ENCODE measurements around the gene TM4SF4.

DNA sequence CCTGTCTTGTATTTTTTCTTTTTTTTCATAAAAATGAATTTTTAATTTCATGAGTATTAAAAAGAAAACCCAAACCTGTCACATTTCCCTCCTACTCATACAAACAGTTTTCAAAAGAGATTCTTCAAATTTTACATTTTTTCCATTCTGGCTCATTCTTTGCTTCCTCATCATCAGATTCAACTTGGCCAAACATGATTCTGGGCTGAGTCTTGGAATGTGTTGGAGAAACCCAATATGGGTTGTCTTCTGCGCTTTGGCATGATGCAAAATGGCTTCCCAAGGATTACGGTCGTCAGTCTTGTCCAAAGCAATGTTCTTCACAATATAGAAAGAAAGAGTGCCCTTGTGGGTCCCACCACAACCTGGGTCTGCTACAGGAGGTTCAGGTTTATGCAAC is 12.4 kb upstream of the TM4SF4 start:
- TF ChIP-seq, protein P1, sequence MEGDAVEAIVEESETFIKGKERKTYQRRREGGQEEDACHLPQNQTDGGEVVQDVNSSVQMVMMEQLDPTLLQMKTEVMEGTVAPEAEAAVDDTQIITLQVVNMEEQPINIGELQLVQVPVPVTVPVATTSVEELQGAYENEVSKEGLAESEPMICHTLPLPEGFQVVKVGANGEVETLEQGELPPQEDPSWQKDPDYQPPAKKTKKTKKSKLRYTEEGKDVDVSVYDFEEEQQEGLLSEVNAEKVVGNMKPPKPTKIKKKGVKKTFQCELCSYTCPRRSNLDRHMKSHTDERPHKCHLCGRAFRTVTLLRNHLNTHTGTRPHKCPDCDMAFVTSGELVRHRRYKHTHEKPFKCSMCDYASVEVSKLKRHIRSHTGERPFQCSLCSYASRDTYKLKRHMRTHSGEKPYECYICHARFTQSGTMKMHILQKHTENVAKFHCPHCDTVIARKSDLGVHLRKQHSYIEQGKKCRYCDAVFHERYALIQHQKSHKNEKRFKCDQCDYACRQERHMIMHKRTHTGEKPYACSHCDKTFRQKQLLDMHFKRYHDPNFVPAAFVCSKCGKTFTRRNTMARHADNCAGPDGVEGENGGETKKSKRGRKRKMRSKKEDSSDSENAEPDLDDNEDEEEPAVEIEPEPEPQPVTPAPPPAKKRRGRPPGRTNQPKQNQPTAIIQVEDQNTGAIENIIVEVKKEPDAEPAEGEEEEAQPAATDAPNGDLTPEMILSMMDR (IDR thresholded peaks at IDR 0.05), result no peak
- no peak for TF ChIP-seq POLR2A (IDR thresholded peaks at IDR 0.05)
